Ovary (tissue), 3 donors: ENCODE results near the gene TESPA1.

Source experiments
- CTCF ChIP-seq, 3 donors: fragments of 450-650 bp in 2 of 3; fragments of 200-600 bp in 1 of 3; IDR thresholded peaks; one replicate each; pipeline versions ENCODE4 v1.5.1 to v1.8.0; 2016 to 2022; ENCODE audit warnings: antibody characterized with exemption in 3 of 3, mild to moderate bottlenecking in 1 of 3
- EP300 ChIP-seq: sonication (generic); formaldehyde crosslinking; IDR thresholded peaks from one replicate; pipeline ENCODE4 v1.6.1; 2017; ENCODE audit warnings: antibody characterized with exemption
- POLR2A ChIP-seq: fragments of 450-650 bp; IDR thresholded peaks from one replicate; pipeline ENCODE4 v1.6.1; 2017; ENCODE audit warnings: antibody characterized with exemption, mild to moderate bottlenecking, moderate library complexity
- donor health status: DM: no; HTN: no; CAD: no.

GRCh38 chr12:54977857-54978256, 6.7 kb downstream of the TESPA1 start:
- TF ChIP-seq CTCF (IDR thresholded peaks at IDR 0.05) = no peak
- no peak for TF ChIP-seq POLR2A
- TF ChIP-seq EP300 = no peak
